Neuronal stem cell (in vitro differentiated cells): ENCODE data around the gene XKR7.

Source experiments
- DNase-seq: peaks from one replicate; pipeline ENCODE4 v3.0.0-alpha.2; 2013; ENCODE audit warnings: low spot score
- H2AFZ ChIP-seq: one replicate; pipeline ENCODE4 v1.6.1; 2013; ENCODE audit warnings: mild to moderate bottlenecking, low read length, inconsistent platforms
- H2AK5ac ChIP-seq: 2 replicates; pipeline ENCODE4 v1.6.1; 2013; ENCODE audit warnings: low read depth, mild to moderate bottlenecking, inconsistent platforms, low read length, moderate library complexity, mixed read lengths
- H2BK120ac ChIP-seq: 2 replicates; pipeline ENCODE4 v1.6.1; 2013; ENCODE audit warnings: low read depth, mild to moderate bottlenecking, inconsistent platforms, low read length, moderate library complexity, mixed read lengths
- H2BK12ac ChIP-seq: one replicate; pipeline ENCODE4 v1.6.1; 2013; ENCODE audit warnings: low read length, inconsistent platforms
- H2BK15ac ChIP-seq: 2 replicates; pipeline ENCODE4 v1.6.1; 2013; ENCODE audit warnings: mild to moderate bottlenecking, low read length, inconsistent platforms, mixed read lengths
- H2BK5ac ChIP-seq: one replicate; pipeline ENCODE4 v1.6.1; 2013; ENCODE audit warnings: inconsistent platforms, mild to moderate bottlenecking, low read length, moderate library complexity
- H3K14ac ChIP-seq: one replicate; pipeline ENCODE4 v1.6.1; 2013; ENCODE audit warnings: low read length, inconsistent platforms
- H3K18ac ChIP-seq: 2 replicates; pipeline ENCODE4 v1.6.1; 2013; ENCODE audit warnings: low read length, inconsistent platforms
- H3K23ac ChIP-seq: 2 replicates; pipeline ENCODE4 v1.6.1; 2013; ENCODE audit warnings: low read depth, mild to moderate bottlenecking, mixed read lengths, low read length, inconsistent platforms; ENCODE audit not compliant: poor library complexity
- H3K27ac ChIP-seq: replicated peaks from 3 replicates; pipeline ENCODE4 v1.5.1; 2013; ENCODE audit warnings: low read length, inconsistent platforms
- H3K27me3 ChIP-seq, 3 experiments: 2 replicates each; pipeline ENCODE4 v1.6.1; 2013; ENCODE audit warnings: low read length in 3 of 3, mild to moderate bottlenecking in 2 of 3, inconsistent platforms in 1 of 3, low read depth in 1 of 3, mixed read lengths in 1 of 3, moderate library complexity in 1 of 3; ENCODE audit not compliant: control insufficient read depth in 3 of 3, insufficient read depth in 3 of 3
- H3K36me3 ChIP-seq, 2 donors: replicated peaks in 1 of 2; 2 replicates each; pipeline ENCODE4 v1.6.1; 2013; ENCODE audit warnings: low read length in 2 of 2; ENCODE audit not compliant: control insufficient read depth in 2 of 2, insufficient read depth in 2 of 2
- H3K4ac ChIP-seq: 2 replicates; pipeline ENCODE4 v1.6.1; 2013; ENCODE audit warnings: inconsistent platforms, mild to moderate bottlenecking, low read length, moderate library complexity
- H3K4me1 ChIP-seq, 2 donors: 1 replicate in 1 of 2; 2 replicates in 1 of 2; pipeline ENCODE4 v1.6.1; 2013; ENCODE audit warnings: low read length in 2 of 2, low read depth in 1 of 2; ENCODE audit not compliant: control insufficient read depth in 2 of 2, insufficient read depth in 1 of 2
- H3K4me2 ChIP-seq: one replicate; pipeline ENCODE4 v1.6.1; 2013; ENCODE audit warnings: mild to moderate bottlenecking, low read length, inconsistent platforms; ENCODE audit not compliant: insufficient read depth, poor library complexity, severe bottlenecking
- H3K4me3 ChIP-seq, 2 donors: 2 replicates each; pipeline ENCODE4 v1.5.1; 2013; ENCODE audit warnings: low read length in 2 of 2, mild to moderate bottlenecking in 2 of 2, inconsistent platforms in 1 of 2, moderate library complexity in 1 of 2
- H3K79me1 ChIP-seq: one replicate; pipeline ENCODE4 v1.6.1; 2013; ENCODE audit warnings: low read depth, mild to moderate bottlenecking, inconsistent platforms, low read length, moderate library complexity
- H3K9ac ChIP-seq: one replicate; pipeline ENCODE4 v1.6.1; 2013; ENCODE audit warnings: mild to moderate bottlenecking, low read depth, low read length, inconsistent platforms; ENCODE audit not compliant: poor library complexity
- H3K9me3 ChIP-seq, 2 donors: replicated peaks in 1 of 2; 2 replicates each; pipeline versions ENCODE3 to v1.6.1; 2013; ENCODE audit warnings: low read length in 2 of 2, mild to moderate bottlenecking in 2 of 2, inconsistent platforms in 1 of 2, low read depth in 1 of 2, mixed read lengths in 1 of 2, moderate library complexity in 1 of 2; ENCODE audit not compliant: control insufficient read depth in 2 of 2, insufficient read depth in 1 of 2
- H4K8ac ChIP-seq: one replicate; pipeline ENCODE4 v1.6.1; 2013; ENCODE audit warnings: low read depth, mild to moderate bottlenecking, inconsistent platforms, low read length, moderate library complexity
- H4K91ac ChIP-seq: one replicate; pipeline ENCODE4 v1.6.1; 2013; ENCODE audit warnings: low read length, low read depth, mild to moderate bottlenecking, inconsistent platforms; ENCODE audit not compliant: poor library complexity
- WGBS, 2 donors: extraction: QIAGEN DNeasy Blood & Tissue Kit; methylation state at CpG; one replicate each; pipeline ENCODE4 v1.1.7; 2013; ENCODE audit warnings: missing lambda C conversion rate in 2 of 2, mixed read lengths in 1 of 2; ENCODE audit not compliant: insufficient read length in 2 of 2, insufficient replicate concordance in 1 of 2; ENCODE audit errors: extremely low coverage in 2 of 2; 5-methylcytosine and 5-hydroxymethylcytosine counted together

The XKR7 gene

DNA sequence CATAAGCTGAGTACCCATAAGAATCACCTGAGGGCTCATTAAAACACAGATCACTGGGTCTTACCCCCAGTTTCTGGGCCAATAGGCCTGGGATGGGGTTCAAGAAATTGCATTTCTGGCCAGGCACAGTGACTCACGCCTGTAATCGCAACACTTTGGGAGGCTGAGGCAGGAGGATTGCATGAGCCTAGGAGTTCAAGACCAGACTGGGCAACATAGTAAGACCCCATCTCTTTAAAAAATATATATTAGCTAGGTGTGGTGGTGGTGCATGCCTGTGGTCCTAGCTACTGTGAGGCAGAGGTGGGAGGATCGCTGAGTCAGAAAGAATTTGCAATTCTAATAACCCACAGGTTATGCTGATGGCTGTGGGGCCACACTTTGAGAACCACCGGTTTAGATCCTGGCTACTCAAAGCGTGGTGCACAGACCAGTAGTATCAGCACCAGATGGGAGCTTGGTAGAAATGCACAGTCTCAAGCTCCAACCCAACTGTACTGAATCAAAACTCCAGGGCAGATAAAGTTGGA lies 44.3 kb downstream of the XKR7 start:
- Histone ChIP-seq H3K9me3 (no peaks in the 10 kb centered on the region), H3K4me2 (no peak overlapping the region), H3K9ac (no peak overlapping the region), H2AFZ (no peak overlapping the region), H2BK12ac (no peak overlapping the region), H3K79me1 (no peaks in the 10 kb centered on the region), H2BK120ac (no peak overlapping the region), H3K14ac (peak overlapping the region; percentile 60), H3K27ac (no peak overlapping the region), H4K91ac (no peak overlapping the region), H3K4me3 (no peak overlapping the region), H3K4me1 (peaks cover 3 to 6% of the 10 kb centered on the region in 2 donors), H2BK5ac (no peak overlapping the region), H3K4ac (no peak overlapping the region), H2BK15ac (no peak overlapping the region), H3K27me3 (peaks cover 0 to 19% (median 0%) of the 10 kb centered on the region in 3 experiments), H3K23ac (no peak overlapping the region), H3K36me3 (no peaks in the 10 kb centered on the region), H2AK5ac (no peak overlapping the region), H3K18ac (no peak overlapping the region), H4K8ac (no peak overlapping the region)
- no CpG with 5 or more reads among the region's 5 CpGs for WGBS, 2 donors
- no peak for DNase-seq

DNA sequence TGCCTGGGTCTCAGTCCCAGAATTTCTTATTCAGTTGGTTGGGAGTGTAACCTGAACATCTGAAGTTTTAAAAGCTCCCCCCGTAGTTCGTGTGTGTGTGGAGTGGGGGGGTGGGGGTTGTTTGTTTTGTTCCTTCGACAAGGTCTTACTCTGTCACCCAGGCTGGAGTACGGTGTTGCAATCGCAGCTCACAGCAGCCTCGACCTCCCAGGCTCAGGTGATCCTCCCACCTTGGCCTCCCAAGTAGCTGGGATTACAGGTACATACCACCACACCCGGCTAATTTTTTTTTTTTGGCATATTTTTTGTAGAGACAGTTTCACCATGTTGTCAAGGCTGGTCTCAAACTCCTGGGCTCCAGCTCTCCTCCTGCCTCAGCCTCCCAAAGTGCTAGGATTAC lies 45.4 kb downstream of the XKR7 start:
- Histone ChIP-seq H4K8ac (no peak overlapping the region), H2AK5ac (no peak overlapping the region), H4K91ac (no peak overlapping the region), H3K4me2 (no peak overlapping the region), H3K4me3 (no peak overlapping the region), H3K23ac (no peak overlapping the region), H3K27ac (no peak overlapping the region), H3K79me1 (no peaks in the 10 kb centered on the region), H3K14ac (no peak overlapping the region), H2BK120ac (no peak overlapping the region), H3K4me1 (peaks cover 2 to 6% of the 10 kb centered on the region in 2 donors), H2BK12ac (no peak overlapping the region), H2BK5ac (no peak overlapping the region), H3K9me3 (no peaks in the 10 kb centered on the region), H3K36me3 (no peaks in the 10 kb centered on the region), H2AFZ (no peak overlapping the region), H3K4ac (no peak overlapping the region), H3K18ac (no peak overlapping the region), H2BK15ac (no peak overlapping the region), H3K9ac (no peak overlapping the region), H3K27me3 (peaks cover 0 to 28% (median 8%) of the 10 kb centered on the region in 3 experiments)
- DNase-seq, result no peak
- no CpG with 5 or more reads among the region's 7 CpGs for WGBS, 2 donors

DNA sequence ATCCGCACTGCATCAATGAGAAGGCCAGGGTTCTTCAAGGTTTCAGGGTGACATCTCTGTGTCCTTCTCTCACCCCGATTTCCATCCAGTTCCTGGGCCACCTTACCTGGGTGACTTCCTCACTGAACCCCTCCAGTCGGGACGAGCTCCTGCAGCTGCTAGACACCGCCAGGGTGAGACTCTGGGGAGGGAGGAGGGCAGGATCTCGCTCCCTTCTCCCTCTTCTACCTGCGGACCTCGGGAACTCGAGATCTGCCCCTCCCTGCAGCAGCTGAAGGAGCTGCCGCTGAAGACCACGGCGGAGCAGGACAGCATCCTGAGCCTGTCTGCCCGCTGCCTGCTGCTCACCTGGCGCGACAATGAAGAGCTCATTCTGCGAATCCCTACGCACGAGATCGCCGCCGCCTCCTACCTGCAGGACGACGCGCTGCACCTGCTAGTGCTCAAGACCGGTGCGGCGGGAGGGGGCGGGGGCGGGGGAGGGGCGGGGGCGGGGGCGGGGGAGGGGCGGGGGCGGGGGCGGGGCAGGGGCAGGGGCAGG lies 49.8 kb downstream of the XKR7 start:
- H2AFZ ChIP-seq, result no peak overlapping the region
- H3K4me1 ChIP-seq, result peaks cover 2 to 6% of the 10 kb centered on the region in 2 donors
- no peak overlapping the region for H3K4ac ChIP-seq
- peak overlapping the region; percentile 84 for H3K18ac ChIP-seq
- peak overlapping the region; percentile 96 for H3K4me2 ChIP-seq
- DNase-seq, result peak; percentile 35
- no peak overlapping the region for H4K8ac ChIP-seq
- peak overlapping the region; percentile 52 for H3K23ac ChIP-seq
- no CpG with 5 or more reads among the region's 35 CpGs for WGBS, 2 donors
- H3K36me3 ChIP-seq, result no peaks in the 10 kb centered on the region
- H3K4me3 ChIP-seq, result peak overlapping the region in 1 of 2 donors; percentile 3
- no peaks in the 10 kb centered on the region for H3K9me3 ChIP-seq
- no peak overlapping the region for H2AK5ac ChIP-seq
- peaks cover 0 to 67% (median 16%) of the 10 kb centered on the region in 3 experiments for H3K27me3 ChIP-seq
- peak overlapping the region; percentile 13 for H2BK15ac ChIP-seq
- H3K27ac ChIP-seq, result no peak overlapping the region
- H2BK5ac ChIP-seq, result no peak overlapping the region
- H3K14ac ChIP-seq, result no peak overlapping the region
- H3K9ac ChIP-seq, result no peak overlapping the region
- H4K91ac ChIP-seq, result no peak overlapping the region
- peak overlapping the region; percentile 87 for H2BK12ac ChIP-seq
- no peaks in the 10 kb centered on the region for H3K79me1 ChIP-seq
- H2BK120ac ChIP-seq, result no peak overlapping the region

DNA sequence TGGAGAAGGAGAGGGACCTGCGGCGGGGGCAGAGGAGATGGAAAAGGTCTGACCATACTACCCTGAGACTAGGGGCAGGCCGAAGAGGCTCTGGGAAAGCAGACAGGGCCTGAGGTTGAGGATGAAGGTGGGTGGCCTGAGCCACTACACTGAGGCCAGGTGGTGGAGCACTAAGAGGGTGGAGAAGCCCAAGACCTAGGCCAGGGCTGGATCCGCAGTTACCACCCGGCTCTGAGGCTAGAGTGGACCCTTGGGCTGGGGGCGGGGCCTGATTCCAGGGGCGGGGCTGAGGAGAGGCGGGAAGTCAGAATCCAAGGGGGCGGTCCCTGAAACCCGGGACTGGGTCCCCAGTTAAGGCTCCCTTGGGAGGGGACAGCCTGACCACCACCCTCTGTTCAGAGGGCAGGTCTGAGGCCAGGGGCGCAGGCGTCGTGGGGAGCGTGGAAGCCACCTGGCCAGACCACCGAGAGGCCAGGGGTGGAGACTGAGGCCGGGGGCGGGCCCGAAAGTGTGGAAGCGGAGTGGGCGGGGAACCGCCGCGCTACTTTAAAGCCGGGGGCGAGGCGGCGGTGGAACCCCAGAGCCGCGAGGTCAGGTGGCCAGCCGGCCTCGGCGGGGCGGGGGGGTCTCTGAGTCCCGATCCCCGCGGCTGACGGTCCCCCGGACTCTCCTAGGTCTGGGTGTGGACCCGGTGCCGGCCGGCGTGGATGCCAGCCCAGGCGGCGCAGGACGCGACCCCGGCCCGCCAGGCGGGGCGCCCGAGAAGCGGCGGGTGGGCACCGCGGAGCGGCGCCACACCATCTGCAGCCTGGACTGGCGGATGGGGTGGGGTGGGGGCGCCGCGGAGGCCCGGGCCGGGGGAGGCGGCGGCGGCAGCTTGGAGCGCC lies 50.6 kb downstream of the XKR7 start:
- Histone ChIP-seq H3K9ac (peak overlapping the region; percentile 79), H3K4me2 (peak overlapping the region; percentile 96), H3K36me3 (no peaks in the 10 kb centered on the region), H2AFZ (peak overlapping the region; percentile 95), H3K4ac (no peak overlapping the region), H3K27me3 (peaks cover 0 to 71% (median 16%) of the 10 kb centered on the region in 3 experiments), H4K91ac (no peak overlapping the region), H3K14ac (peak overlapping the region; percentile 33), H2BK15ac (peak overlapping the region; percentile 44), H3K4me3 (peak overlapping the region; percentile 52 to 87), H2BK120ac (no peak overlapping the region), H2BK5ac (peak overlapping the region; percentile 68), H3K18ac (peak overlapping the region; percentile 98), H2BK12ac (no peak overlapping the region), H3K4me1 (peaks cover 2 to 6% of the 10 kb centered on the region in 2 donors), H3K23ac (peak overlapping the region; percentile 69), H3K79me1 (no peaks in the 10 kb centered on the region), H3K27ac (no peak overlapping the region), H2AK5ac (no peak overlapping the region), H4K8ac (no peak overlapping the region), H3K9me3 (no peaks in the 10 kb centered on the region)
- whole genome bisulfite sequencing, 2 donors, result no CpG with 5 or more reads among the region's 67 CpGs
- peak; percentile 71 for DNase-seq
